Measurements from ENCODE around the gene HDGFL2.

The HDGFL2 gene

GRCh38 chr19:4498694-4499093 is 26.6 kb downstream of the HDGFL2 start:
- no peak for TF ChIP-seq CTCF (IDR thresholded peaks at IDR 0.05; ENCODE audit: low read depth, low read length, missing control alignments)
- no peak for DNase-seq (ENCODE audit: extremely low read depth, low read depth)
- no peak overlapping the region for H3K4me3 ChIP-seq (replicated peaks; ENCODE audit: low read depth, low read length)

GRCh38 chr19:4499318-4499717 is 27.2 kb downstream of the HDGFL2 start:
- no peak for DNase-seq (ENCODE audit: extremely low read depth, low read depth)
- TF ChIP-seq CTCF (IDR thresholded peaks at IDR 0.05; ENCODE audit: low read depth, low read length, missing control alignments): no peak
- H3K4me3 ChIP-seq (replicated peaks; ENCODE audit: low read depth, low read length): no peak overlapping the region

GRCh38 chr19:4499855-4500254 is 27.8 kb downstream of the HDGFL2 start:
- TF ChIP-seq CTCF (IDR thresholded peaks at IDR 0.05; ENCODE audit: low read depth, low read length, missing control alignments): no peak
- H3K4me3 ChIP-seq (replicated peaks; ENCODE audit: low read depth, low read length): no peak overlapping the region
- no peak for DNase-seq (ENCODE audit: extremely low read depth, low read depth)

- no peak for TF ChIP-seq CTCF (IDR thresholded peaks at IDR 0.05; ENCODE audit: low read depth, low read length, missing control alignments)
- H3K4me3 ChIP-seq (replicated peaks; ENCODE audit: low read depth, low read length): no peak overlapping the region
- no peak for DNase-seq (ENCODE audit: extremely low read depth, low read depth)
Observed at GRCh38 chr19:4500841-4501591, 28.9 kb downstream of the HDGFL2 start.

- H3K4me3 ChIP-seq (replicated peaks; ENCODE audit: low read depth, low read length): no peak overlapping the region
- no peak for TF ChIP-seq CTCF (IDR thresholded peaks at IDR 0.05; ENCODE audit: low read depth, low read length, missing control alignments)
- no peak for DNase-seq (ENCODE audit: extremely low read depth, low read depth)
Observed at GRCh38 chr19:4501691-4502090, 29.6 kb downstream of the HDGFL2 start.

GRCh38 chr19:4502282-4503131 is 30.4 kb downstream of the HDGFL2 start:
- no peak for DNase-seq (ENCODE audit: extremely low read depth, low read depth)
- no peak for TF ChIP-seq CTCF (IDR thresholded peaks at IDR 0.05; ENCODE audit: low read depth, low read length, missing control alignments)
- H3K4me3 ChIP-seq (replicated peaks; ENCODE audit: low read depth, low read length): no peak overlapping the region
